Spleen (tissue), 11 donors: ENCODE data around the gene KDM4B. TPM values are rescaled to one million over a fixed set of nuclear protein-coding genes. Genes with fewer than 3 reads are reported as not detected.

Experiments used
- DNase-seq: peaks from one replicate; pipeline ENCODE4 v3.0.0-alpha.2; 2020
- H3K27ac ChIP-seq, 8 donors: fragments of 200-600 bp; sonication (generic) in 7 of 8; 1 replicate in 4 of 8; 2 replicates in 4 of 8; pipeline versions ENCODE4 v1.5.0 to v1.8.0; 2016 to 2021; ENCODE audit warnings: inconsistent platforms in 4 of 8, mild to moderate bottlenecking in 4 of 8, moderate library complexity in 1 of 8
- H3K27me3 ChIP-seq, 7 donors: fragments of 200-600 bp; sonication (generic) in 6 of 7; replicated peaks in 1 of 7; 1 replicate in 4 of 7; 2 replicates in 3 of 7; pipeline versions ENCODE4 v1.5.0 to v1.8.0; 2016 to 2021; ENCODE audit warnings: inconsistent platforms in 3 of 7, mild to moderate bottlenecking in 1 of 7
- H3K36me3 ChIP-seq, 6 donors: fragments of 200-600 bp; sonication (generic) in 5 of 6; 1 replicate in 4 of 6; 2 replicates in 2 of 6; pipeline versions ENCODE4 v1.5.0 to v1.8.0; 2016 to 2021; ENCODE audit warnings: inconsistent platforms in 2 of 6
- H3K4me1 ChIP-seq, 6 donors: fragments of 200-600 bp; sonication (generic) in 5 of 6; 1 replicate in 3 of 6; 2 replicates in 3 of 6; pipeline versions ENCODE4 v1.5.0 to v1.8.0; 2016 to 2021; ENCODE audit warnings: inconsistent platforms in 3 of 6
- H3K4me3 ChIP-seq, 8 donors: fragments of 200-600 bp; sonication (generic) in 7 of 8; 1 replicate in 4 of 8; 2 replicates in 4 of 8; pipeline versions ENCODE4 v1.5.0 to v1.8.0; 2016 to 2021; ENCODE audit warnings: inconsistent platforms in 4 of 8, mild to moderate bottlenecking in 4 of 8, moderate library complexity in 2 of 8
- H3K9me3 ChIP-seq, 8 donors: fragments of 200-600 bp; sonication (generic) in 7 of 8; 1 replicate in 4 of 8; 2 replicates in 4 of 8; pipeline versions ENCODE4 v1.5.0 to v1.8.0; 2016 to 2021; ENCODE audit warnings: inconsistent platforms in 4 of 8
- POLR2A ChIP-seq, 3 donors: fragments of 450-650 bp; IDR thresholded peaks; one replicate each; pipeline ENCODE4 v1.5.1; 2017; ENCODE audit warnings: antibody characterized with exemption in 3 of 3, mild to moderate bottlenecking in 1 of 3
- POLR2AphosphoS5 ChIP-seq, 3 donors: sonication (generic); formaldehyde crosslinking; IDR thresholded peaks; one replicate each; pipeline ENCODE4 v1.5.1; 2017; ENCODE audit warnings: antibody characterized with exemption in 3 of 3
- WGBS, 5 donors: extraction: QIAGEN DNeasy Blood & Tissue Kit in 3 of 5; methylation state at CpG; one replicate each; pipeline versions ENCODE4 v1.1.5 to v1.1.7; 2013 to 2018; 5-methylcytosine and 5-hydroxymethylcytosine counted together
- intact Hi-C: fragments of 100-400 bp; cut with DNase I; formaldehyde crosslinking; loops from one replicate; pipeline ENCODE4 v1.15.0; 2023; ENCODE audit warnings: low total_unique reads
- polyA plus RNA-seq, 3 donors: library from polyadenylated mRNA; stranded (reverse); fragments of 200-250 nt; gene quantifications; one replicate each; pipeline ENCODE4 v1.2.1, GENCODE V29; 2013
- total RNA-seq, 7 donors: library from RNA; depleted of rRNA in 3 of 7; stranded (reverse); fragments of >200 nt in 3 of 7; fragmentation: NEBNext Ultra II Directional in 4 of 7; extraction: Animal tissue kit (Norgen Biotek cat#: 25700) in 4 of 7; gene quantifications; one replicate each; pipeline versions ENCODE4 v1.1.0 to v1.2.1, GENCODE V29; 2016 to 2021
- TF ChIP-seq, protein P1 (sequence below), 11 experiments: fragments of 200-600 bp in 7 of 11; fragments of 450-650 bp in 4 of 11; sonication (generic) in 4 of 11; IDR thresholded peaks in 8 of 11; conservative IDR thresholded peaks in 3 of 11; 1 replicate in 7 of 11; 2 replicates in 4 of 11; pipeline versions ENCODE4 v1.4.0 to v1.8.0; 2016 to 2021; ENCODE audit warnings: antibody characterized with exemption in 11 of 11, inconsistent platforms in 4 of 11, mild to moderate bottlenecking in 1 of 11
- donor health status: healthy with polysubstance abuse.
- donor health status: DM: no; HTN: no; CAD: no; lungs with moderate emphysema.
- donor health status: DM: no; HTN: no; CAD: no.
- donor health status: Bipolar disorder and iron deficiency.
- donor health status: healthy.
- donor health status: DM: no; HTN: no; CAD: no.
- donor health status: DM: yes; HTN: yes; CAD: no.

The KDM4B gene
- total and polyA plus RNA-seq, 10 donors: 18.3 to 80.5 (median 52.4) TPM

DNA sequence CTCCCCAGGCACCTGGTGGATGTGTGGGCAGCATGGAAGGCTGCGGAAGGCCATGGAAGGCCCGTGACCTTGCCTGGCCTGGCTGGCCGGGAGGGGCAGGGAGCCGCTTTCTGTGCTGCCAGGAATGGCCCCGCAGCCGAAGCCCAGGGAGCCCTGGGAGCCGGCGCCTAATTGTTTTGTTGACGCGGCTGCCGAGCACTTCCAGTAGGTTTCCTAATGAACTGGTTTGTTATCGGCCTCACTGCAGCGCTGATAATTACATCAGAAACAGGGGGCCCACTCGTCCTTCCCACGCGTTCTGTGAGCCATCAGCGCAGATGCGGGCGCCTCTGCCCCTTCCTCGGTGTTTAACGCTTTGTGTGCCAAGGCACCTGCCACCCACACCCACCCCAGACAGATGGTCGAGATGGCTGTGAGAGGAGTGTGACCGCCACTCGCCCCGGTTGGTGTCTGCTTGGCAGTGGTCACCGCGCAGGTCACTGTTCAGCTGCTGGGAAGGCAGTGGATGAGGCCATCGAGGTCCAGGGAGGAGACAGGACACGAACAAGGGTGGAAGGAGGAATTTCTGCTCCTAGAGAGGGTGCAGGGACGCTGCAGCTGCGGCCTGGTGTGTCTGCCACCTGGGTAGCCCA is 124.5 kb downstream of the KDM4B start:
- no peak overlapping the region for H3K27ac ChIP-seq
- intact Hi-C loops: no loop called here

DNA sequence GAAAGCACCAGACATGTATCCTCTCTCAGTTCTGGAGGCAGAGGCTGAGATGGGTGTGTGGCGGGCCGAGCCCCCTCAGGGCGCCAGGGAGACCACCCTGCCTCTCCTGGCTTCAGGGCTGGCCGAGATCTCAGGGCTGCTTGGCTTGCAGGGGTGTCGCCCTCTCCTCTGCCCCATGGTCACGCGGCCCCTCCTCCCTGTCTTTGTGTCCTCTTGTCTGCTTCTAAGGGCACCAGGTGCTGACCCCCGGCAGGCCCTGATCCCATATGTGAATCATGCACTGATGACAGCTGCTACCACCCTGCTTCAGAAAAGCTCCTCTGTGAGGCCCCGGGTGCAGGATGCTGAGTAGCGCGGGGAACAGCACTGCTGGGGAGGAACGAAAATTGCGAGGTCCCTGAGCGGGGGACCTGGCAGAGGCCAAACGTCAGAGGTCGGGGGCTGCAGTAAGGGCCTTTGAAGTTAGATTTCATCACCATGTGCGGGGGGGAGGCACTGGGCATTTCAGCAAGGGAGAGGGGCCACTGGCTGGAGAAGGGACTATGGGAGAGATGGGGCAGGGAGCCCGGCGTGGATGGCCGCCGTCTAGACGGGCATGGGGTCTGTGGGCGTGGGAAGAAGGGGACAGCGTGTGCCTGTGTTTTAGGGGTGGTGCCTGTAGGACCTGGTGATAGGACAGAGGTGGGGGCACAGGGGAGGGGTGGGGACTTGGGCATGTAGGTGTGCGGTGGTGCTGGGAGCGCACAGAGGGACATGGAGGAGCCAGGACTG is 125.2 kb downstream of the KDM4B start:
- Histone ChIP-seq H3K4me3 (no peak overlapping the region), H3K27me3 (no peaks in the 10 kb centered on the region), H3K36me3 (peaks cover 0 to 94% (median 7%) of the 10 kb centered on the region in 6 donors), H3K4me1 (peaks cover 0 to 15% (median 0%) of the 10 kb centered on the region in 6 donors), H3K27ac (no peak overlapping the region), H3K9me3 (peaks cover 0 to 26% (median 14%) of the 10 kb centered on the region in 8 donors)
- 93 to 98% (median 95%) methylated on average over 26 of the region's 26 CpGs for WGBS, 5 donors
- TF ChIP-seq, protein P1, sequence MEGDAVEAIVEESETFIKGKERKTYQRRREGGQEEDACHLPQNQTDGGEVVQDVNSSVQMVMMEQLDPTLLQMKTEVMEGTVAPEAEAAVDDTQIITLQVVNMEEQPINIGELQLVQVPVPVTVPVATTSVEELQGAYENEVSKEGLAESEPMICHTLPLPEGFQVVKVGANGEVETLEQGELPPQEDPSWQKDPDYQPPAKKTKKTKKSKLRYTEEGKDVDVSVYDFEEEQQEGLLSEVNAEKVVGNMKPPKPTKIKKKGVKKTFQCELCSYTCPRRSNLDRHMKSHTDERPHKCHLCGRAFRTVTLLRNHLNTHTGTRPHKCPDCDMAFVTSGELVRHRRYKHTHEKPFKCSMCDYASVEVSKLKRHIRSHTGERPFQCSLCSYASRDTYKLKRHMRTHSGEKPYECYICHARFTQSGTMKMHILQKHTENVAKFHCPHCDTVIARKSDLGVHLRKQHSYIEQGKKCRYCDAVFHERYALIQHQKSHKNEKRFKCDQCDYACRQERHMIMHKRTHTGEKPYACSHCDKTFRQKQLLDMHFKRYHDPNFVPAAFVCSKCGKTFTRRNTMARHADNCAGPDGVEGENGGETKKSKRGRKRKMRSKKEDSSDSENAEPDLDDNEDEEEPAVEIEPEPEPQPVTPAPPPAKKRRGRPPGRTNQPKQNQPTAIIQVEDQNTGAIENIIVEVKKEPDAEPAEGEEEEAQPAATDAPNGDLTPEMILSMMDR (IDR thresholded peaks at IDR 0.05 in 8 of 11, conservative IDR thresholded peaks at IDR 0.05 in 3 of 11): no peak
- no peak for TF ChIP-seq POLR2A (IDR thresholded peaks at IDR 0.05)
- TF ChIP-seq POLR2AphosphoS5 (IDR thresholded peaks at IDR 0.05): no peak
- intact Hi-C loops: no loop called here
- no peak for DNase-seq

More for the DNA sequence above, 124.5 kb downstream of the KDM4B start:
- DNase-seq: no peak
- Histone ChIP-seq H3K9me3 (peaks cover 0 to 19% (median 7%) of the 10 kb centered on the region in 8 donors), H3K4me3 (no peak overlapping the region), H3K27me3 (no peaks in the 10 kb centered on the region), H3K4me1 (peaks cover 0 to 15% (median 0%) of the 10 kb centered on the region in 6 donors), H3K36me3 (peaks cover 0 to 94% (median under 1%) of the 10 kb centered on the region in 6 donors)
- TF ChIP-seq POLR2AphosphoS5 (IDR thresholded peaks at IDR 0.05) (peak in 1 of 3 donors; percentile 21), POLR2A (IDR thresholded peaks at IDR 0.05) (no peak)
- 73 to 95% (median 85%) methylated on average over 27 to 31 of the region's 31 CpGs for WGBS, 5 donors

DNA sequence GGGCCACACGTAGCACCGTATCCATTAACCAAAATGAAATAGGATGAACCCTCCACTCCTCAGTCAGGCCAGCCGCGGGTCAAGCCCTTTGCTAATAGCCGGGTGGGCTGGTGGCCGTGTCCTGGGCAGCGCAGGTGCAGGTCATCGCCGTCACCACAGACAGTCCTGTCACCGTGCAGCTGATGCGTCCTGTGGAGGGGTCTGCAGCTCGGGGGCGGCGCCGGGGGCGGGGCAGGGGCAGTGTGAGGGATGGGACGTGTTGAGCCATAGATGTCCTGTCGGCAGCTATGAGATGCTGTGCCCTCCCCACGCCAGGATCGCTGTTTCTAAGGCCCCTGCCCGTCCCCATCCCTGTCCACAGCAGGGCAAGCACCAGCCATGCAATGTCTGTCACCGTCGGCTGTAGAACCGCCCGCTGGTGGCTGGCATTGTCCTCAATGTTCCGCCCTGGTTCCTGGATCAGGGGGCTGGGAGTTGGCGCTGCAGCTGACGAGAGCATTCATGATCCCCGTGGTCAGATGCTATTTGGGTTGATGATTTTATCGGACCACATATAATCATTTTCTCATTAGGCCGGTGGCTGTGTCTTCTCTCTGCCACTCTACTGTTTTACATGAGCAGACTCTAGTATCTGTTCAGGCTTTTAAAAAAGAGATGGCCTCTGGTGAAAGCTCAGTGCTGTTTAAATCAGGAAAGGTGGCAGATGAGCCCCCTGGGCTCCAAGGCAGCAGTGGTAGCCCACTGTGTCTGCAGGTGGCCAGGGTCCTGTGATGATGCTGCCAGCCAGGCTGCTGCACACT is 126.1 kb downstream of the KDM4B start:
- H3K4me3 ChIP-seq: no peak overlapping the region
- TF ChIP-seq POLR2A (IDR thresholded peaks at IDR 0.05) (no peak), POLR2AphosphoS5 (IDR thresholded peaks at IDR 0.05) (no peak)
- TF ChIP-seq, protein P1 (IDR thresholded peaks at IDR 0.05 in 8 of 11, conservative IDR thresholded peaks at IDR 0.05 in 3 of 11): no peak
- no peak overlapping the region for H3K27ac ChIP-seq
- intact Hi-C loops: no loop called here
- H3K36me3 ChIP-seq: peaks cover 0 to 94% (median 15%) of the 10 kb centered on the region in 6 donors
- 91 to 97% (median 95%) methylated on average over 22 to 31 of the region's 31 CpGs for WGBS, 5 donors
- DNase-seq: no peak
- H3K4me1 ChIP-seq: peaks cover 0 to 15% (median 0%) of the 10 kb centered on the region in 6 donors
- peaks cover 6 to 35% (median 22%) of the 10 kb centered on the region in 8 donors for H3K9me3 ChIP-seq
- H3K27me3 ChIP-seq: no peaks in the 10 kb centered on the region

DNA sequence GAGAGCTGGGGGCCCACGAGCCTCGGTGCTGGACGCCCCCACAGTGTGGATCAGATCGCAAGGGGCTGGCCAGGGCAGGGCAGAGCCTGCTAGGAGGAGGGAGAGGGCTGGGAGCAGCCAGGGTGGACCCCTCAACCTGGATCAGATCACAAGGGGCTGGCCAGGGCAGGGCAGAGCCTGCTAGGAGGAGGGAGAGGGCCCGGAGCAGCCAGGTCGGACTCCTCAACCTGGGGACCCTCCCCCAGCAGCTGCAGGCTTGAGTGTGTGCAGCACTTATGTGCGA is 126.6 kb downstream of the KDM4B start:
- no peak for DNase-seq
- Histone ChIP-seq H3K4me1 (peaks cover 0 to 15% (median 0%) of the 10 kb centered on the region in 6 donors), H3K27ac (no peak overlapping the region), H3K9me3 (peaks cover 7 to 40% (median 28%) of the 10 kb centered on the region in 8 donors), H3K4me3 (no peak overlapping the region), H3K36me3 (peaks cover 0 to 98% (median 15%) of the 10 kb centered on the region in 6 donors), H3K27me3 (no peaks in the 10 kb centered on the region)
- 84 to 98% (median 93%) methylated on average over 7 of the region's 7 CpGs for WGBS, 5 donors
- intact Hi-C loops: no loop called here
- TF ChIP-seq, protein P1 (IDR thresholded peaks at IDR 0.05 in 8 of 11, conservative IDR thresholded peaks at IDR 0.05 in 3 of 11): no peak
- TF ChIP-seq POLR2AphosphoS5 (IDR thresholded peaks at IDR 0.05) (no peak), POLR2A (IDR thresholded peaks at IDR 0.05) (no peak)
